KMS-11 (cell line): ENCODE measurements around the gene CDS1.
"Not testable (repeated sequence)": the region's sequence is repeated elsewhere in the genome, so short reads cannot be mapped to it uniquely, and the experiment has no call there.

ENCODE experiments used
- H2AFZ ChIP-seq: fragments of 200-600 bp; sonication (generic); 2 replicates; pipeline ENCODE4 v1.6.1; 2016; ENCODE audit warnings: antibody characterized with exemption, mixed run types, low read depth
- H3K27ac ChIP-seq: fragments of 200-600 bp; sonication (generic); 2 replicates; pipeline ENCODE4 v1.6.1; 2016; ENCODE audit warnings: mild to moderate bottlenecking, mixed run types
- H3K27me3 ChIP-seq: fragments of 200-600 bp; sonication (generic); 2 replicates; pipeline ENCODE4 v1.6.1; 2017; ENCODE audit warnings: mild to moderate bottlenecking, low read depth, mixed run types, moderate library complexity; ENCODE audit not compliant: insufficient read depth
- H3K36me3 ChIP-seq: fragments of 200-600 bp; sonication (generic); 2 replicates; pipeline ENCODE4 v1.6.1; 2017; ENCODE audit warnings: mild to moderate bottlenecking, mixed run types; ENCODE audit not compliant: insufficient read depth
- H3K4me1 ChIP-seq: fragments of 200-600 bp; sonication (generic); 2 replicates; pipeline ENCODE4 v1.6.1; 2016; ENCODE audit warnings: mild to moderate bottlenecking, low read depth, mixed run types; ENCODE audit not compliant: poor library complexity, severe bottlenecking
- H3K4me2 ChIP-seq: fragments of 200-600 bp; sonication (generic); 2 replicates; pipeline ENCODE4 v1.7.0; 2016; ENCODE audit warnings: mild to moderate bottlenecking, mixed run types
- H3K4me3 ChIP-seq: fragments of 200-600 bp; sonication (generic); IDR thresholded peaks from 2 replicates; pipeline ENCODE4 v1.6.1; 2017; ENCODE audit warnings: low read depth, low read length, mixed read lengths; ENCODE audit not compliant: insufficient read depth
- H3K79me2 ChIP-seq: fragments of 200-600 bp; sonication (generic); 2 replicates; pipeline ENCODE4 v1.6.1; 2016; ENCODE audit warnings: low read depth, mixed run types; ENCODE audit not compliant: insufficient read depth
- H3K9ac ChIP-seq: fragments of 200-600 bp; sonication (generic); 2 replicates; pipeline ENCODE4 v1.6.1; 2016; ENCODE audit warnings: mild to moderate bottlenecking, mixed run types
- H4K20me1 ChIP-seq: fragments of 200-600 bp; sonication (generic); 2 replicates; pipeline ENCODE4 v1.6.1; 2016; ENCODE audit warnings: mild to moderate bottlenecking, mixed run types; ENCODE audit not compliant: insufficient read depth
- TF ChIP-seq, protein P1 (sequence below): fragments of 200-600 bp; sonication (generic); conservative IDR thresholded peaks from 2 replicates; pipeline ENCODE4 v1.6.1; 2017; ENCODE audit warnings: low read depth, mild to moderate bottlenecking, antibody characterized with exemption, low read length, moderate library complexity, mixed read lengths

CDS1 gene

DNA sequence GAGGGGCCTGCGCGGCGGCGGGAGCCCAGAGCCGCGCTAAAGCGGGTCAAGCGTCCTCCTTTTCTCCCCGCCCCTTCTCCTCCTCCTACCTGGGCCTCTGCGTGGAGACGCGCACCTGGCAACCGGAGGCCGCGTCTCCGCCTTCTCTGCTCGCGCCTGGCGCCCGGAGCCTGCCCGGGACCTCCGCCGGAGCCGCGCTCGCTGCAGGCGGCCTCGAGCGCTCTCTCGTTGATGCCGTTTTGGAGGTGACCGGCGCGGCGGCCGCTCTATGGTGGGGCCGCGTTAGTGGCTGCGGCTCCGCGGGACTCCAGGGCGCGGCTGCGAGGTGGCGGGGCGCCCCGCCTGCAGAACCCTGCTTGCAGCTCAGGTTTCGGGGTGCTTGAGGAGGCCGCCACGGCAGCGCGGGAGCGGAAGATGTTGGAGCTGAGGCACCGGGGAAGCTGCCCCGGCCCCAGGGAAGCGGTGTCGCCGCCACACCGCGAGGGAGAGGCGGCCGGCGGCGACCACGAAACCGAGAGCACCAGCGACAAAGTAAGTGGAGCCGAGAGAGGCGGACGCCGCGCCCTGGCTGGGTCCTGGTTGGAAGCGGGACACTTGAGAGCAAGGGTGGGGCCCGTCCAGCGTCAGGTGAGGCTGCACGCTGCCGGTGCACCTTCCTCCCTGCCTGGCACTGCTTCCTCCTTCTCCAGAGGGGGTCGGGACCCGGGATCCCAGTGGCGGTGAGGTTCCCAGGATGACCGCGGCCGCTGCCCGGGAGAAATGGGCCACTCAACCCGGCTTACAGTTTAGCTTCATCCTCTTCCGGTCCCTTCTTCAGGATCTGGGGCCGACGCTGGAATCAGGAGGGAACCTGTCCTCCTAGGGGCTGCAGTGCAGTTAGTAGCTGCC lies at the start of gene CDS1:
Gene CDS1, plus strand, starts transcription at position 140 of the 888 bp plus-strand sequence. Its CDS starts 275 bp downstream, at position 415.
- Histone ChIP-seq H2AFZ (peak within 1 kb of the TSS; percentile 85), H3K4me2 (peak within 1 kb of the TSS; percentile 85)

GRCh38 chr4:84535901-84536300 lies 47.0 kb upstream of the CDS1 start:
- Histone ChIP-seq H4K20me1 (no peaks in the 10 kb centered on the region), H3K4me2 (no peak overlapping the region), H2AFZ (no peak overlapping the region), H3K9ac (no peak overlapping the region), H3K36me3 (no peaks in the 10 kb centered on the region), H3K4me1 (no peaks in the 10 kb centered on the region), H3K27ac (no peak overlapping the region), H3K79me2 (no peaks in the 10 kb centered on the region), H3K4me3 (no peak overlapping the region), H3K27me3 (no peaks in the 10 kb centered on the region)
- TF ChIP-seq, protein P1, sequence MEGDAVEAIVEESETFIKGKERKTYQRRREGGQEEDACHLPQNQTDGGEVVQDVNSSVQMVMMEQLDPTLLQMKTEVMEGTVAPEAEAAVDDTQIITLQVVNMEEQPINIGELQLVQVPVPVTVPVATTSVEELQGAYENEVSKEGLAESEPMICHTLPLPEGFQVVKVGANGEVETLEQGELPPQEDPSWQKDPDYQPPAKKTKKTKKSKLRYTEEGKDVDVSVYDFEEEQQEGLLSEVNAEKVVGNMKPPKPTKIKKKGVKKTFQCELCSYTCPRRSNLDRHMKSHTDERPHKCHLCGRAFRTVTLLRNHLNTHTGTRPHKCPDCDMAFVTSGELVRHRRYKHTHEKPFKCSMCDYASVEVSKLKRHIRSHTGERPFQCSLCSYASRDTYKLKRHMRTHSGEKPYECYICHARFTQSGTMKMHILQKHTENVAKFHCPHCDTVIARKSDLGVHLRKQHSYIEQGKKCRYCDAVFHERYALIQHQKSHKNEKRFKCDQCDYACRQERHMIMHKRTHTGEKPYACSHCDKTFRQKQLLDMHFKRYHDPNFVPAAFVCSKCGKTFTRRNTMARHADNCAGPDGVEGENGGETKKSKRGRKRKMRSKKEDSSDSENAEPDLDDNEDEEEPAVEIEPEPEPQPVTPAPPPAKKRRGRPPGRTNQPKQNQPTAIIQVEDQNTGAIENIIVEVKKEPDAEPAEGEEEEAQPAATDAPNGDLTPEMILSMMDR, result no peak

More for the DNA sequence above, at the start of gene CDS1:
- no peaks in the 10 kb centered on the region for H3K79me2 ChIP-seq
- peak within 1 kb of the TSS; percentile 56 for H3K9ac ChIP-seq
- TF ChIP-seq, protein P1, result no peak
- peaks cover 13% of the 10 kb centered on the region for H3K4me1 ChIP-seq
- H3K27me3 ChIP-seq, result no peaks in the 10 kb centered on the region
- H3K4me3 ChIP-seq, result peak within 1 kb of the TSS; percentile 96
- no peaks in the 10 kb centered on the region for H3K36me3 ChIP-seq
- H4K20me1 ChIP-seq, result no peaks in the 10 kb centered on the region
- peak within 1 kb of the TSS; percentile 26; the same call in 1 of the 2 replicates for H3K27ac ChIP-seq

- TF ChIP-seq, protein P1, result no peak
- Histone ChIP-seq H4K20me1 (no peaks in the 10 kb centered on the region), H3K4me2 (no peak overlapping the region)
Measured at GRCh38 chr4:84545093-84545492, 37.8 kb upstream of the CDS1 start.

DNA sequence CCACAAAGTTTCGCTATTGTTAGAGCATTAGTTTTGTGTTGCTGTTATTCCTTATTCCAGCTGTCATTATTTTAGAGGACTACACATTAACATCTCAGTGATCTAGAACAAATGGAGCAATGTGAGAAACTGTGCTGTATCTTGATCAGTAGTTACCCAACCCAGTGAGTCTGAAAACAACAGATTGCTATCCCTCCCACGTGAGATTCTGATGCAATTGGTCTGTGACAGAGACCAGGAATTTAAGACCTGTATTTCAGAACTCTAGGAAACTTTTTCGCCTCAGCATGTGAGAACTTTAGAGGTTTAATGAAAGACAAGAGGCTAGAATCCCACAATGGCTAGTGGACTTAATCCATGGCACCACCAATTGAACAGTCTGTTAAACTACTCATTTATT lies 35.7 kb upstream of the CDS1 start:
- Histone ChIP-seq H3K79me2 (no peaks in the 10 kb centered on the region), H3K36me3 (no peaks in the 10 kb centered on the region), H3K27ac (no peak overlapping the region), H3K9ac (no peak overlapping the region), H3K4me1 (no peaks in the 10 kb centered on the region), H3K27me3 (no peaks in the 10 kb centered on the region), H2AFZ (no peak overlapping the region), H4K20me1 (no peaks in the 10 kb centered on the region), H3K4me2 (no peak overlapping the region), H3K4me3 (no peak overlapping the region)
- TF ChIP-seq, protein P1, result no peak

More at GRCh38 chr4:84545093-84545492, 37.8 kb upstream of the CDS1 start:
- Histone ChIP-seq H3K4me1 (no peaks in the 10 kb centered on the region), H3K4me3 (no peak overlapping the region), H3K36me3 (no peaks in the 10 kb centered on the region), H3K27me3 (no peaks in the 10 kb centered on the region), H3K27ac (no peak overlapping the region), H3K9ac (no peak overlapping the region), H3K79me2 (no peaks in the 10 kb centered on the region), H2AFZ (no peak overlapping the region)

DNA sequence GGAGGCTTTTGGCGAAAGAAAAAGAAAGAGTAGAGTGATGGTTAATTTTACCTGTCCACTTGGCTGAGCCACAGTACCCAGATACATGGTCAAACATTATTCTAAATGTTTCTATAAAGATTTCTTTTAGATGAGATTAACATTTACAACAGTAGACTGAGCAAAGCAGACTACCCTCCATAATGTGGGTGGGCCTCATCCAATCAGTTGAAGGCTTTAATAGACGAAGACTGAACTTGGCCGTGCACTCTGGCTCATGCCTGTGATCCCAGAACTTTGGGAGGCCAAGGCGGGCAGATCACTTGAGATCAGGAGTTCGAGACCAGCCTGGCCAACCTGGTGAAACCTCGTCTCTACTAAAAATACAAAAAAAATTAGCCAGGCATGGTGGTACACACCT lies 33.7 kb upstream of the CDS1 start:
- H3K79me2 ChIP-seq, H3K4me1 ChIP-seq, H3K27ac ChIP-seq, H3K4me3 ChIP-seq, H3K9ac ChIP-seq, H3K36me3 ChIP-seq, H2AFZ ChIP-seq, H3K27me3 ChIP-seq, H3K4me2 ChIP-seq, H4K20me1 ChIP-seq: not testable (repeated sequence)
